Loucy (cell line): ENCODE measurements around the gene CEACAM16.

Source experiments
- CTCF ChIP-seq: fragments of 200-600 bp; sonication (generic); conservative IDR thresholded peaks from 2 replicates; pipeline ENCODE4 v1.5.1; 2014; ENCODE audit warnings: mild to moderate bottlenecking, antibody characterized with exemption, low read length
- EZH2phosphoT487 ChIP-seq: fragments of 200-600 bp; IDR thresholded peaks from 2 replicates; pipeline ENCODE4 v1.6.1; 2018; ENCODE audit warnings: antibody characterized with exemption, mild to moderate bottlenecking, moderate library complexity, borderline replicate concordance

GRCh38 chr19:44682807-44683206 lies 16.1 kb upstream of the CEACAM16 start:
- TF ChIP-seq CTCF (no peak), EZH2phosphoT487 (no peak)
